RWPE2 (cell line): ENCODE data around the gene SLC1A7.

Experiments
- ATAC-seq: fragments of 200-7000 bp; cut with Tn5 transposase; 3 replicates; pipeline ENCODE4 v1.9.1; 2021; ENCODE audit warnings: low read depth
- DNase-seq: peaks from one replicate; pipeline ENCODE4 v3.0.0-alpha.2; 2020; ENCODE audit warnings: low spot score
- H3K27ac ChIP-seq: fragments of 450-650 bp; 2 replicates; pipeline ENCODE4 v1.5.1; 2017; ENCODE audit warnings: mild to moderate bottlenecking; ENCODE audit not compliant: poor library complexity, severe bottlenecking
- H3K27me3 ChIP-seq: fragments of 250-450 bp; sonication (Bioruptor Pico); 2 replicates; pipeline ENCODE4 v1.5.1; 2021; ENCODE audit warnings: mild to moderate bottlenecking, moderate library complexity; ENCODE audit not compliant: insufficient read depth, poor library complexity, severe bottlenecking
- H3K36me3 ChIP-seq: fragments of 250-450 bp; sonication (Bioruptor Pico); 2 replicates; pipeline ENCODE4 v1.5.1; 2020; ENCODE audit warnings: low read depth, mild to moderate bottlenecking, moderate library complexity
- H3K4me1 ChIP-seq: fragments of 250-450 bp; sonication (Bioruptor Pico); 2 replicates; pipeline ENCODE4 v1.5.1; 2021; ENCODE audit warnings: mild to moderate bottlenecking, moderate library complexity; ENCODE audit not compliant: insufficient read depth, poor library complexity, severe bottlenecking
- H3K4me3 ChIP-seq: fragments of 250-450 bp; sonication (Bioruptor Pico); 2 replicates; pipeline ENCODE4 v1.5.1; 2021; ENCODE audit warnings: mild to moderate bottlenecking, moderate library complexity; ENCODE audit not compliant: severe bottlenecking
- H3K9me3 ChIP-seq: fragments of 250-450 bp; sonication (Bioruptor Pico); 2 replicates; pipeline ENCODE4 v1.5.1; 2021; ENCODE audit warnings: mild to moderate bottlenecking, moderate library complexity; ENCODE audit not compliant: severe bottlenecking
- TF ChIP-seq, protein P1 (sequence below): fragments of 450-650 bp; IDR thresholded peaks from one replicate; pipeline ENCODE4 v1.5.1; 2017; ENCODE audit warnings: mild to moderate bottlenecking, moderate library complexity; ENCODE audit not compliant: poor library complexity, severe bottlenecking

SLC1A7 gene

DNA sequence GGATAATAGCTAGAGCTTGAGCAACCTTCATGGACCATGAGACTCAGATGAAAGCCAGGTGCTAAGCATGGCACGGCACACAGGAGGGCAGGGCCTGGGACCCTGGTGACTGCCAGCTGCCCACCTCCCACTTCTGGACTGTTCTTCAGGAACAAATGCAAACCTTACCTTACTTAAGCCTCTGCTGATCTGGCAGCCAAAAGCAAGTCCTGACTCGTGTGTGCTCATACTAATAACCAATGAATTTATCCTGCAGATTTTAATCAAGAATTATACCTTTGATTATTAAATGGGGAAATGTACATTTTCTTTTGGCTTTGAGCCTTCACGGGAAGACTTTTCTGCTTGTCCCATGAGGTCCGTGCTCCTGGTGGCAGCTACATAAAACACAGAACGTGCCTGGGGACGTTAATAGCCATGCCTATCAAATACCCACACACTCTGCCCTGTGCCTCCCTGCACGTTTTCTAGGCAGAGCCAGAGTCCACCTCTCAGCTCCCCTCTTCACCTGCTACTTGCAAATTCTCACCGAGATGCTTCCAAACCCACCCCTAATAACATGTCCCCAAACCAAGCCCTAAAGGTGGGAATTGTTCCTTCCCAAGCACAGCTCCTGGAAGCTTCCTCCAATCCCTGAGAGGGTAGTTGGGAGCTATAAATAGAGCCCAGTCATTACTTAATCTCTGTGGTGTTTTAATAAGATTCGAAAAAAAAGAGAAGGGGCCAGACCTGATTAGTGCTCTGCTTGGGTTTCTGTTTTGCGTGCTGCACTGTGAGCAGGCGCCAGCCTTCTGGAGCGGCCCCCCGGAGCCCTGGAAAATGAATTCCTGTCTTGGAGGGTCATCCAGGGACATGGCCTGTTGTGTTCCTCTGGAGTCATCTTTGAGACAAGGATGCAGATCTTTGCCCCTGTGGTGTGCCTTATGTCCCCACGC is 33.5 kb downstream of the SLC1A7 start:
- peaks cover 6% of the 10 kb centered on the region for H3K4me1 ChIP-seq
- ATAC-seq: no peak; the same call in 2 of the 3 replicates
- no peak overlapping the region for H3K27ac ChIP-seq
- H3K9me3 ChIP-seq: no peaks in the 10 kb centered on the region
- DNase-seq: no peak
- no peak overlapping the region for H3K4me3 ChIP-seq
- H3K27me3 ChIP-seq: no peaks in the 10 kb centered on the region
- H3K36me3 ChIP-seq: no peaks in the 10 kb centered on the region
- TF ChIP-seq, protein P1, sequence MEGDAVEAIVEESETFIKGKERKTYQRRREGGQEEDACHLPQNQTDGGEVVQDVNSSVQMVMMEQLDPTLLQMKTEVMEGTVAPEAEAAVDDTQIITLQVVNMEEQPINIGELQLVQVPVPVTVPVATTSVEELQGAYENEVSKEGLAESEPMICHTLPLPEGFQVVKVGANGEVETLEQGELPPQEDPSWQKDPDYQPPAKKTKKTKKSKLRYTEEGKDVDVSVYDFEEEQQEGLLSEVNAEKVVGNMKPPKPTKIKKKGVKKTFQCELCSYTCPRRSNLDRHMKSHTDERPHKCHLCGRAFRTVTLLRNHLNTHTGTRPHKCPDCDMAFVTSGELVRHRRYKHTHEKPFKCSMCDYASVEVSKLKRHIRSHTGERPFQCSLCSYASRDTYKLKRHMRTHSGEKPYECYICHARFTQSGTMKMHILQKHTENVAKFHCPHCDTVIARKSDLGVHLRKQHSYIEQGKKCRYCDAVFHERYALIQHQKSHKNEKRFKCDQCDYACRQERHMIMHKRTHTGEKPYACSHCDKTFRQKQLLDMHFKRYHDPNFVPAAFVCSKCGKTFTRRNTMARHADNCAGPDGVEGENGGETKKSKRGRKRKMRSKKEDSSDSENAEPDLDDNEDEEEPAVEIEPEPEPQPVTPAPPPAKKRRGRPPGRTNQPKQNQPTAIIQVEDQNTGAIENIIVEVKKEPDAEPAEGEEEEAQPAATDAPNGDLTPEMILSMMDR: no peak

DNA sequence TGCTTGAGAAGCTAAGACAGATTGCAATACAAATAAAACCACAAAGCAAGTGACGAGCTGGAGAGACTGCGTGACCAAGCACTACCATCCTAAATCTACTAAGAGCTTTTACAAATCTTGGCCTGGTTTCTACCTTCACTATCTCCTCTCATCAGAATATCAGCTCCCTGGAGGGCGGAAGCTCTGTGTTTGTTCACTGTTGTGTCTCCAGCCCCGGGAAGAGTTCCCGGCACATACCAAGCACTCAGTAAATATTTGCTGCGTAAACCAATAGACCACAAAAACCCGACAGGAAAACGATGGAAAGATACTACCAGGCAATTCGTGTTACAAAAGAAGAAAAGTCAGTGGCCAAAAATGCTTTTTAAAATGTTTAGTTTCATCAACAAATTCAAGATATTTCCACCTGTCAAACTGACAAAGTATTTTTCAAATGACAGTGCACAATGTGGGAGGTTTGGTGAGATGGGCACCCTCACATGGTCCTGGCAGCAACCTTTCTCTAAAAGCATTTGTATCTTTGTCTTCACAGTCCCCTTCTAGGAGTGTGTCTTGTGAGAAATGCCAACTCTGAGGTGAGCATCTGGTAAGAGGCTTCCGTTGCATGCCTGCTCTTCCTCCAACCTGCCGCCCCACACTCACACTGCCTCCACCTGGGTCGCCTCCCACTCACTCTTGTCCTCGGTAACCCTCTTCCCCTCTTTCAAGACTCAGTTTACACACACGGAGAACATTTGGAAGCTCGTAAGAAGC is 34.7 kb downstream of the SLC1A7 start:
- no peak overlapping the region for H3K27ac ChIP-seq
- H3K4me3 ChIP-seq: no peak overlapping the region
- peaks cover 6% of the 10 kb centered on the region for H3K4me1 ChIP-seq
- no peak for ATAC-seq
- TF ChIP-seq, protein P1: no peak
- no peaks in the 10 kb centered on the region for H3K27me3 ChIP-seq
- DNase-seq: no peak
- no peaks in the 10 kb centered on the region for H3K36me3 ChIP-seq
- no peaks in the 10 kb centered on the region for H3K9me3 ChIP-seq

DNA sequence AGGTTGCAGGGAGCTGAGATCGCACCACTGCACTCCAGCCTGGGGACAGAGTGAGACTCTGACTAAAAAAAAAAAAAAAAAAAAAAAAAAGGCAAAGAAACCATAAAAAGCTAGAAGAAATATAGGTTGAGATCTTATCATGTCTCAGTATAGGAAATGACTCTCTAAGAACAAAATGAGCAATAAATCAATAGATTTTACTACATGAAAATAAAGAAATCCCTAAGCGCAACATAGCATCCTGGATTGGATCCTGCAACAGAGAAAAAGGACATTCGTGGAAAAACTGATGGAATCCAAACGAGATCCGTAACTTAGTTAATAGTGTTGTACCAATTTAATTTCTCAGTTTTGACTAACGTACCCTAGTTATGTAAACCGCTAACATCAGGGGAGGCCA is 35.3 kb downstream of the SLC1A7 start:
- Histone ChIP-seq H3K4me3 (no peak overlapping the region), H3K27ac (no peak overlapping the region), H3K4me1 (peaks cover 6% of the 10 kb centered on the region), H3K36me3 (no peaks in the 10 kb centered on the region), H3K9me3 (no peaks in the 10 kb centered on the region), H3K27me3 (no peaks in the 10 kb centered on the region)
- TF ChIP-seq, protein P1: no peak
- ATAC-seq: no peak
- DNase-seq: no peak

DNA sequence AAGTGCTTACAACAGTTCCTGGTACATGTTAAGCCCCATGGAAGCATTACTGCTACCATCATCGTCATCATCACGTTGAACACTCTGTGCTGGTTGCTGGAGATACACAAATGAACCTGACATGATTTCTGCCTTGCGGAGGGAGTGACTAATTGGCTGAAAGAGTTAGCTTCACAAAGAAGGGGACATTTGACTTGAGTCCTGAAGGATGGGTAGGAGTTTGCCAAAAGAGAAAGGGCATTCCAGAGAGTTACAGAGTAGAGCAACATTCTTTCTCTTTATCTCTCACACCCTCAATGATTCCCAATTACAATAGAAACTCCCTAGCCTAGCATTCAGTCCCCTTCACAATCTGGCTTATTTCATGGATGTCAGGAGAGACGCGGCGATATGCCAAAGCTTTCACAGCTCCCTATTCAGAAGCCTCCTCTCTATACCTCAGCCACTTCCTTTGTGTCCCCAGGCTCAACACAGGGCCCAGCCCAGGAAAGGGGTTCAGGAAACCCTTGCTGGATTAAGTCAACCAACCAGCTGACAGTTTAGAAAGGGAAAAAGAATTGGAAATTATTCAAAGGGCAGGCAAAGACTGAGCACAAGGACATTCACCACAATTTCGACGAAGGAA is 38.0 kb downstream of the SLC1A7 start:
- Histone ChIP-seq H3K36me3 (no peaks in the 10 kb centered on the region), H3K27me3 (no peaks in the 10 kb centered on the region), H3K4me1 (peaks cover 6% of the 10 kb centered on the region), H3K4me3 (no peak overlapping the region), H3K27ac (no peak overlapping the region), H3K9me3 (peaks cover 5% of the 10 kb centered on the region)
- TF ChIP-seq, protein P1: no peak
- DNase-seq (no peak), ATAC-seq (no peak)
